ENCODE measurements around the gene NDUFS6.

DNA sequence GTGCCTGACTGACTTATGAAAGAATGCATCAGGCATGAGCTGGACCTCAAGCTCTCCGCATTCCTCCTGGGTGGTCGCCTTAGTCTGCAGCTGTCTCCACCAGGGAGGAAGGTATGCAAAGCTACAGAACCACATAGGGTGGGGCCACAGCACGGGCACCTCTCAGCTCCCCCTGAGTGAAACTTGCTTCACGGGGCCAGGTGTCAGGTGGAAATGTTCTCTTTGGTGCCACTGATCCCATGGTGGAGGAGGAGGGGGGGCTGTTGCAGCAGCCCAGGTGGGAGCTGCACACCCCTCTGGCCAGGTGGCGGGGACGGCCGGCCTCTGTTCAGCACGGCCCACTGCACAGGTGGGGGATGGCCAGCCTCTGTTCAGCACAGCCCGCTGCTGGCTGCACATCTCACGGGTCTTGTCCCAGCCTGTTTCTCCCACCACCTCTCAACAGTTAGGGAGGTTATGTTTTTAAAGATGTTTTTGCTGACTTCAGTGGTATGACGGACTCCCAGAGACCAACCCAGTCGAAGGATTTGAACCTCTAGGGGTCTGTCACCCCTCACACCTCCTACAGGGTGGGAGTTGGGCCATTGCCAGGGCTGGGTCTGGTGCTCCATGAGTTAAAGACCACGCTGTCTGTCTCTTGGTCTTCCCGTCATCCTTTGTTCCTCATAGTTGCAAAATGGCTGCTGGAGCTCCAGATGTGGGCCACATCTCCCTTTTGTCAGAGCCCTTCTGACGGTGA, 35.9 kb upstream of the NDUFS6 start:
- TF ChIP-seq, protein P1, sequence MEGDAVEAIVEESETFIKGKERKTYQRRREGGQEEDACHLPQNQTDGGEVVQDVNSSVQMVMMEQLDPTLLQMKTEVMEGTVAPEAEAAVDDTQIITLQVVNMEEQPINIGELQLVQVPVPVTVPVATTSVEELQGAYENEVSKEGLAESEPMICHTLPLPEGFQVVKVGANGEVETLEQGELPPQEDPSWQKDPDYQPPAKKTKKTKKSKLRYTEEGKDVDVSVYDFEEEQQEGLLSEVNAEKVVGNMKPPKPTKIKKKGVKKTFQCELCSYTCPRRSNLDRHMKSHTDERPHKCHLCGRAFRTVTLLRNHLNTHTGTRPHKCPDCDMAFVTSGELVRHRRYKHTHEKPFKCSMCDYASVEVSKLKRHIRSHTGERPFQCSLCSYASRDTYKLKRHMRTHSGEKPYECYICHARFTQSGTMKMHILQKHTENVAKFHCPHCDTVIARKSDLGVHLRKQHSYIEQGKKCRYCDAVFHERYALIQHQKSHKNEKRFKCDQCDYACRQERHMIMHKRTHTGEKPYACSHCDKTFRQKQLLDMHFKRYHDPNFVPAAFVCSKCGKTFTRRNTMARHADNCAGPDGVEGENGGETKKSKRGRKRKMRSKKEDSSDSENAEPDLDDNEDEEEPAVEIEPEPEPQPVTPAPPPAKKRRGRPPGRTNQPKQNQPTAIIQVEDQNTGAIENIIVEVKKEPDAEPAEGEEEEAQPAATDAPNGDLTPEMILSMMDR (tag by site-specific recombination; IDR thresholded peaks at IDR 0.05), result no peak
- TF ChIP-seq, protein P2, sequence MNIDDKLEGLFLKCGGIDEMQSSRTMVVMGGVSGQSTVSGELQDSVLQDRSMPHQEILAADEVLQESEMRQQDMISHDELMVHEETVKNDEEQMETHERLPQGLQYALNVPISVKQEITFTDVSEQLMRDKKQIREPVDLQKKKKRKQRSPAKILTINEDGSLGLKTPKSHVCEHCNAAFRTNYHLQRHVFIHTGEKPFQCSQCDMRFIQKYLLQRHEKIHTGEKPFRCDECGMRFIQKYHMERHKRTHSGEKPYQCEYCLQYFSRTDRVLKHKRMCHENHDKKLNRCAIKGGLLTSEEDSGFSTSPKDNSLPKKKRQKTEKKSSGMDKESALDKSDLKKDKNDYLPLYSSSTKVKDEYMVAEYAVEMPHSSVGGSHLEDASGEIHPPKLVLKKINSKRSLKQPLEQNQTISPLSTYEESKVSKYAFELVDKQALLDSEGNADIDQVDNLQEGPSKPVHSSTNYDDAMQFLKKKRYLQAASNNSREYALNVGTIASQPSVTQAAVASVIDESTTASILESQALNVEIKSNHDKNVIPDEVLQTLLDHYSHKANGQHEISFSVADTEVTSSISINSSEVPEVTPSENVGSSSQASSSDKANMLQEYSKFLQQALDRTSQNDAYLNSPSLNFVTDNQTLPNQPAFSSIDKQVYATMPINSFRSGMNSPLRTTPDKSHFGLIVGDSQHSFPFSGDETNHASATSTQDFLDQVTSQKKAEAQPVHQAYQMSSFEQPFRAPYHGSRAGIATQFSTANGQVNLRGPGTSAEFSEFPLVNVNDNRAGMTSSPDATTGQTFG (tag by site-specific recombination; IDR thresholded peaks at IDR 0.05; ENCODE audit: borderline replicate concordance), result no peak
- TF ChIP-seq, protein P3, sequence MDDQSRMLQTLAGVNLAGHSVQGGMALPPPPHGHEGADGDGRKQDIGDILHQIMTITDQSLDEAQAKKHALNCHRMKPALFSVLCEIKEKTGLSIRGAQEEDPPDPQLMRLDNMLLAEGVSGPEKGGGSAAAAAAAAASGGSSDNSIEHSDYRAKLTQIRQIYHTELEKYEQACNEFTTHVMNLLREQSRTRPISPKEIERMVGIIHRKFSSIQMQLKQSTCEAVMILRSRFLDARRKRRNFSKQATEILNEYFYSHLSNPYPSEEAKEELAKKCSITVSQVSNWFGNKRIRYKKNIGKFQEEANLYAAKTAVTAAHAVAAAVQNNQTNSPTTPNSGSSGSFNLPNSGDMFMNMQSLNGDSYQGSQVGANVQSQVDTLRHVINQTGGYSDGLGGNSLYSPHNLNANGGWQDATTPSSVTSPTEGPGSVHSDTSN (CRISPR knock-in tag; IDR thresholded peaks at IDR 0.05), result no peak
